Measurements from ENCODE around the gene CHCHD1. TPM values are rescaled to one million over a fixed set of nuclear protein-coding genes. Genes with fewer than 3 reads are reported as not detected.

The CHCHD1 gene
- total RNA-seq, 4 donors from 2014 or later: 20.5 to 29.1 (median 25.0) TPM

DNA sequence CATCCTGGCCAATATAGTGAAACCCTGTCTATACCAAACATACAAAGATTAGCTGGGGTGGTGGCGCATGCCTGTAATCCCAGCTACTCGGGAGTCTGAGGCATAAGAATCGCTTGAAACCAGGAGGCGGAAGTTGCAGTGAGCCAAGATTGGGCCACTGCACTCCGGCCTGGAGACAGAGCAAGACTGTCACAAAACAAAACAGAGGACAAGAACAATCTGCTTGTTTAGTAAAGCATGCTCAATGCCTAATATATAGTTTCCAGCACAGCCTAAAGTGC lies 39.5 kb upstream of the CHCHD1 start:
- ATAC-seq (ENCODE audit: low FRiP score) (no peak), DNase-seq (ENCODE audit: low spot score) (no peak)
- no peak for TF ChIP-seq CTCF (IDR thresholded peaks at IDR 0.05)

DNA sequence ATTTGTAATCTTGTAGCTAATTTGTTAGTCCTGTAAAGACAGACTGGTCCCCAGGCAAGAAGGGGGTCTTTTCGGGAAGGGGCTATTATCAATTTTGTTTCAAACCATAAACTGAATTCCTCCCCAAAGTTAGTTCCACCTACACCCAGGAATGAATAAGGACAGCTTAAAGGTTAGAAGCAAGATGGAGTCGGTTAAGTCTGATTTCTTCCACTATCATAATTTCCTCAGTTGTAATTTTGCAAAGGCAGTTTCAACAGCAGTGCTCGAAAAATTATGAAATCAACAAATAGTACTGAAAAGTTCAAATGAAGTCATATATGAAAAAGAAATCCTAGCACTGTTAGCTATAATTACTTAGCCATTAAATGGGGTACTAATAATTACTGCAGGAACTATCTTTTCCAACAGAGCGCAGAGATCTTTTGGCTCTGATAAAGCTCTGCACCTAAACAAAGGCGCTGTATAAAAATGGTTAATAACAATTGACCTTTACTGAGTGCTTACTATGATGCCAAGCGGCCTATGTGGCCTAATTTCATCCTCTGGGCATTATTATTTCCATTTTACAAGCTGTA lies 38.4 kb upstream of the CHCHD1 start:
- no peak for DNase-seq (ENCODE audit: low spot score)
- ATAC-seq (ENCODE audit: low FRiP score): no peak
- TF ChIP-seq CTCF (IDR thresholded peaks at IDR 0.05): no peak

DNA sequence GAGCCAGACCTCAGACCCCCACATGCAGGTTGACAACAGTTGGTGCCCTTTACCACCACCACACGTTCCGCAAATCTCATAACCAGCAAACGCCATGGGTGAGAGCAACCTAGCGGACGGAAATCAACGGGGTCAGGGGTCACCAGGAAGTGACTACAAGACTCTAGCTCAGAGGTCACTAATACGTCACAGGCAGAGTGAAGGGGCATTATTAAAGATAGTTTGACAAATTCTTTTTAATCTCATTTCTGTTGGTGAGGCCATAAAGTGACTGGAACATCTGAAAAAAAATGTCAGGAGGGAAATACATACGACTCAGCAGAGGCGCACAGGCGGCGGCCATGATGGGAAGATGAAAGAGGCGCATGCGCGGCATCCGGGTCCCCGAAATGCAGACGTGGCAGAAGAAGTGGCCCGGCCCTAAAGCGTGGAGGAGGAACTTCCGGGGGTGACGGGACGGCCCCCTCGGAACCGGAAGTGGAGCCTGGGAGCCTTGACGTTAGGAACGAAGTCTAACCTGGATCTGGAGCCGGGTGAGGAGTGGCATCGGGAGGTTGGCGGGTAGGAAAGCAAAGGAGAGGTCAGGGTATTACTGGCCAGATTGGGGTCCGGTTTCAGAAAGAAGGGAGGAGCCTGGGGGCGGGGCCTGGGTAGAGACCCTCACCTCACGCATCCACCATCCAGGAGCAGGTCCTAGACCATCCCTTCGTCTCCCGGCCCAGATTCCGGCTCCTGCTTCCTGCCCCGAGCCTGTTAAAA lies 37.8 kb upstream of the CHCHD1 start, which contains the start of gene SEC24C:
Gene SEC24C (plus strand): TSS at position 468 of the 759 bp plus-strand sequence. CDS start 2,461 bp downstream, outside the sequence.
- DNase-seq (ENCODE audit: low spot score) (peak; percentile 91), ATAC-seq (ENCODE audit: low FRiP score) (peak; percentile 96)
- TF ChIP-seq CTCF (IDR thresholded peaks at IDR 0.05): no peak

DNA sequence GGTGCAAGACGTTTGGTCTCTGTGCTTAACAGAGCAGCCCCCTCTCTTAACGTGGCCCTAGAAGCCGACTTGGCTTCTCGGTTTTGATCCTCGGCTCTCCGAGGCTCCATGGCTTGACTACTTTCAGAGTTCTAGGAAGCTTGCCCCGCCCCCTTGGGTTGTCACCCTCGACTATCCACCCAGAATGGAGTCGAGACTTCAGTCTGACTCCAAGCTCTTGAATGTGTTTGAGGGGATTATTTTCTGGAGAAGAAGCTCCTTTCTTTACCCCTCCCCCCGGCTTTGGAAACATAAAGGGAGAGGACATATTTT lies 37.2 kb upstream of the CHCHD1 start:
- no peak for DNase-seq (ENCODE audit: low spot score)
- no peak for TF ChIP-seq CTCF (IDR thresholded peaks at IDR 0.05)

GRCh38 chr10:73746721-73747120 lies 35.1 kb upstream of the CHCHD1 start:
- ATAC-seq (ENCODE audit: low FRiP score): no peak
- no peak for TF ChIP-seq CTCF (IDR thresholded peaks at IDR 0.05)
- DNase-seq (ENCODE audit: low spot score): no peak

More for the DNA sequence above, 37.2 kb upstream of the CHCHD1 start:
- peak; percentile 66 for ATAC-seq (ENCODE audit: low FRiP score)

- TF ChIP-seq CTCF (IDR thresholded peaks at IDR 0.05): no peak
- DNase-seq (ENCODE audit: low spot score) (no peak), ATAC-seq (ENCODE audit: low FRiP score) (no peak)
These were observed 31.0 kb upstream of the CHCHD1 start for GRCh38 chr10:73750819-73751218.

DNA sequence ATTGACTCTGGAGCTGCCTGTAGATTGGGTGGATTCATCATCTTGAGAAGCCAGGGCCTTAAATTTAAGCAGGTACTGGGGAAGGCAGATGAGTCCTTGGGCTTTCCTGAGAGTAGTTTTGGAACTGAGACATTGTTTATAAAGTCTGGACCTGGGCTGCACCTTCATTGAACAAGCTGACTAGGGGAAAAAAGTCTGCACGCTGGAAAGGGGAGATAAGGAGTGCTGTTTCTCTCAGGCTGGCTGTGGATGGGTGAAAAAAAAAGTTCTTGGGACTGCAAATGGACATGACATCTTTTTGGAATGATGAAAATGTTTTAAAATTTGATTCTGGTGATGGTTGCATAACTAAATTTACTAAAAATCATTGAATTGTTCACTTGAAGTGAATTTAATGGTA lies 25.7 kb upstream of the CHCHD1 start:
- TF ChIP-seq CTCF (IDR thresholded peaks at IDR 0.05): no peak
- no peak for DNase-seq (ENCODE audit: low spot score)
- no peak for ATAC-seq (ENCODE audit: low FRiP score)
